ENCODE results near the gene SYNDIG1. TPM values are rescaled to one million over a fixed set of nuclear protein-coding genes. Genes with fewer than 3 reads are reported as not detected.

SYNDIG1 gene
- total RNA-seq, 1 experiment from 2014 or later: not detected

- Histone ChIP-seq H3K27ac (ENCODE audit: low read length) (no peak overlapping the region), H3K36me3 (ENCODE audit: control insufficient read depth, insufficient read depth, low read length) (no peaks in the 10 kb centered on the region), H3K27me3 (ENCODE audit: control insufficient read depth, insufficient read depth, low read length) (0 out of 2 replicates have a peak, but pooled peaks cover 2% of the 10 kb centered on the region), H3K4me1 (ENCODE audit: control insufficient read depth, insufficient read depth, low read length) (no peaks in the 10 kb centered on the region), H3K9me3 (ENCODE audit: control insufficient read depth, insufficient read depth, low read depth, low read length) (no peaks in the 10 kb centered on the region), H3K4me3 (ENCODE audit: low read depth in 2 of 2, low read length in 2 of 2) (no peak overlapping the region)
- CTCF ChIA-PET: no interaction called here
- POLR2A ChIA-PET: no interaction called here
- ATAC-seq: no peak
- DNase-seq (ENCODE audit: low read depth, low spot score): no peak
- no TSS peak for BruUV-seq (replicated peaks)
- no peak for TF ChIP-seq REST (IDR thresholded peaks at IDR 0.05; ENCODE audit: insufficient read depth in 1 of 2, low read depth in 2 of 2, low read length in 1 of 2)
- no peak for TF ChIP-seq TCF7L2 (IDR thresholded peaks at IDR 0.05; ENCODE audit: low read depth, low read length)
- TF ChIP-seq POLR2AphosphoS5 (IDR thresholded peaks at IDR 0.05; ENCODE audit: low read depth, low read length): no peak
- no peak for TF ChIP-seq SIN3A (IDR thresholded peaks at IDR 0.05; ENCODE audit: borderline replicate concordance, insufficient read depth, low read depth, low read length)
- no peak for TF ChIP-seq CTCF (IDR thresholded peaks at IDR 0.05)
- intact Hi-C loops (cut with micrococcal nuclease; ENCODE audit: unreplicated experiment) (no loop called here), in situ Hi-C loops (cut with HindIII; ENCODE audit: low pct_unique_long_range_greater_than_20kb, low sequenced_read_pairs) (no loop called here)
Observed at GRCh38 chr20:24693466-24694156, 224.2 kb downstream of the SYNDIG1 start.

GRCh38 chr20:24694157-24694726 lies 224.8 kb downstream of the SYNDIG1 start:
- Histone ChIP-seq H3K27me3 (ENCODE audit: control insufficient read depth, insufficient read depth, low read length) (0 out of 2 replicates have a peak, but pooled peaks cover 2% of the 10 kb centered on the region), H3K4me1 (ENCODE audit: control insufficient read depth, insufficient read depth, low read length) (no peaks in the 10 kb centered on the region)
- CTCF ChIA-PET: no interaction called here

More at GRCh38 chr20:24694157-24694726, 224.8 kb downstream of the SYNDIG1 start:
- in situ Hi-C loops (cut with HindIII; ENCODE audit: low pct_unique_long_range_greater_than_20kb, low sequenced_read_pairs): no loop called here
- BruUV-seq (replicated peaks): no TSS peak
- ATAC-seq (no peak), DNase-seq (ENCODE audit: low read depth, low spot score) (no peak)
- H3K27ac ChIP-seq (ENCODE audit: low read length): no peak overlapping the region
- no peak for TF ChIP-seq SIN3A (IDR thresholded peaks at IDR 0.05; ENCODE audit: borderline replicate concordance, insufficient read depth, low read depth, low read length)
- no peak for TF ChIP-seq CTCF (IDR thresholded peaks at IDR 0.05)
- TF ChIP-seq POLR2AphosphoS5 (IDR thresholded peaks at IDR 0.05; ENCODE audit: low read depth, low read length): no peak
- no peak for TF ChIP-seq TCF7L2 (IDR thresholded peaks at IDR 0.05; ENCODE audit: low read depth, low read length)
- TF ChIP-seq REST (IDR thresholded peaks at IDR 0.05; ENCODE audit: insufficient read depth in 1 of 2, low read depth in 2 of 2, low read length in 1 of 2): no peak
- POLR2A ChIA-PET: no interaction called here
- no peaks in the 10 kb centered on the region for H3K36me3 ChIP-seq (ENCODE audit: control insufficient read depth, insufficient read depth, low read length)
- intact Hi-C loops (cut with micrococcal nuclease; ENCODE audit: unreplicated experiment): no loop called here
- no peaks in the 10 kb centered on the region for H3K9me3 ChIP-seq (ENCODE audit: control insufficient read depth, insufficient read depth, low read depth, low read length)
- no peak overlapping the region for H3K4me3 ChIP-seq (ENCODE audit: low read depth in 2 of 2, low read length in 2 of 2)

All from Panc1 (cell line).